ENCODE measurements around the gene ARL17B. TPM values are rescaled to one million over a fixed set of nuclear protein-coding genes. Genes with fewer than 3 reads are reported as not detected.
"Not testable (repeated sequence)": the region's sequence is repeated elsewhere in the genome, so short reads cannot be mapped to it uniquely, and the experiment has no call there.

The ARL17B gene
- total and polyA plus RNA-seq, 2 of the 8 experiments (the other 6 are each of a cell fraction or from before 2014, with no cell fraction given), result 5.4 to 21.6 TPM

- FAIRE-seq; H3K9ac ChIP-seq (replicated peaks in 1 of 4; ENCODE audit: extremely low read depth in 1 of 4, low read depth in 3 of 4, low read length in 3 of 4); H3K14ac ChIP-seq (ENCODE audit: insufficient read length); POLR2A ChIA-PET (ENCODE audit: partially characterized antibody); H3K18ac ChIP-seq (ENCODE audit: extremely low read depth, low read length); H3K27ac ChIP-seq (ENCODE audit: low read depth, low read length); H2AFZ ChIP-seq (ENCODE audit: low read length); H3K79me1 ChIP-seq (ENCODE audit: low read depth, low read length); H4K20me1 ChIP-seq (replicated peaks in 1 of 2; ENCODE audit: control insufficient read depth in 1 of 2, insufficient read depth in 2 of 2, low read length in 2 of 2); H2BK5ac ChIP-seq (ENCODE audit: low read depth, low read length); H3K4me2 ChIP-seq (ENCODE audit: insufficient read depth in 1 of 2, low read depth in 2 of 2, low read length in 2 of 2); H3K23ac ChIP-seq (ENCODE audit: insufficient read length); H4K91ac ChIP-seq (replicated peaks; ENCODE audit: insufficient read length, low read length); H3K79me2 ChIP-seq (ENCODE audit: control insufficient read depth in 1 of 2, insufficient read depth in 2 of 2, low read length in 2 of 2); H2BK120ac ChIP-seq (replicated peaks; ENCODE audit: low read depth, low read length); H4K5ac ChIP-seq (ENCODE audit: insufficient read length, low read depth, low read length); H3K36me3 ChIP-seq (ENCODE audit: control insufficient read depth in 2 of 4, insufficient read depth in 4 of 4, low read length in 3 of 4); H3K4me3 ChIP-seq (ENCODE audit: extremely low read depth in 1 of 4, insufficient read depth in 2 of 4, low read depth in 3 of 4, low read length in 4 of 4); H2BK15ac ChIP-seq (ENCODE audit: low read length); H2BK12ac ChIP-seq (ENCODE audit: low read depth, low read length); H2AK5ac ChIP-seq (ENCODE audit: low read depth, low read length); H3K27me3 ChIP-seq (replicated peaks in 1 of 4; ENCODE audit: control insufficient read depth in 3 of 4, extremely low read depth in 1 of 4, insufficient read depth in 3 of 4, low read length in 3 of 4); CTCF ChIA-PET (ENCODE audit: partially characterized antibody); H2BK20ac ChIP-seq (ENCODE audit: low read length); H3K4me1 ChIP-seq (replicated peaks in 1 of 4; ENCODE audit: control insufficient read depth in 3 of 4, insufficient read depth in 4 of 4, low read length in 3 of 4); H3K4ac ChIP-seq (replicated peaks; ENCODE audit: insufficient read length, low read depth, low read length); H3K23me2 ChIP-seq (ENCODE audit: low read depth, low read length); DNase-seq (ENCODE audit: low read depth in 1 of 2, low spot score in 2 of 2); H4K8ac ChIP-seq (ENCODE audit: extremely low read depth, insufficient read depth, low read length); H3K9me3 ChIP-seq (ENCODE audit: insufficient read depth in 2 of 2, low read depth in 1 of 2, low read length in 1 of 2); H3K56ac ChIP-seq (replicated peaks; ENCODE audit: insufficient read length, low read depth, low read length): not testable (repeated sequence)
- WGBS, 2 experiments (ENCODE audit: extremely low coverage in 1 of 2, insufficient coverage in 1 of 2, insufficient read length in 1 of 2, insufficient replicate concordance in 2 of 2, low coverage in 1 of 2, low lambda C conversion rate in 2 of 2, missing lambda C conversion rate in 1 of 2), result 90% methylated on average over 4 of the region's 4 CpGs; no CpG with 5 or more reads in 1 of the 2 experiments
Measured at GRCh38 chr17:46290906-46291546, 70.5 kb downstream of the ARL17B start.

- not testable (repeated sequence) for H2BK120ac ChIP-seq (replicated peaks; ENCODE audit: low read depth, low read length); H4K20me1 ChIP-seq (replicated peaks in 1 of 2; ENCODE audit: control insufficient read depth in 1 of 2, insufficient read depth in 2 of 2, low read length in 2 of 2); H3K4me2 ChIP-seq (ENCODE audit: insufficient read depth in 1 of 2, low read depth in 2 of 2, low read length in 2 of 2); H3K56ac ChIP-seq (replicated peaks; ENCODE audit: insufficient read length, low read depth, low read length); H3K79me1 ChIP-seq (ENCODE audit: low read depth, low read length); H3K9ac ChIP-seq (replicated peaks in 1 of 4; ENCODE audit: extremely low read depth in 1 of 4, low read depth in 3 of 4, low read length in 3 of 4); H3K23me2 ChIP-seq (ENCODE audit: low read depth, low read length); H3K27ac ChIP-seq (ENCODE audit: low read depth, low read length); H2AFZ ChIP-seq (ENCODE audit: low read length); H3K4me3 ChIP-seq (ENCODE audit: extremely low read depth in 1 of 4, insufficient read depth in 2 of 4, low read depth in 3 of 4, low read length in 4 of 4); H3K14ac ChIP-seq (ENCODE audit: insufficient read length); H3K9me3 ChIP-seq (ENCODE audit: insufficient read depth in 2 of 2, low read depth in 1 of 2, low read length in 1 of 2); H2BK20ac ChIP-seq (ENCODE audit: low read length); H3K4ac ChIP-seq (replicated peaks; ENCODE audit: insufficient read length, low read depth, low read length); H2BK5ac ChIP-seq (ENCODE audit: low read depth, low read length); H2AK5ac ChIP-seq (ENCODE audit: low read depth, low read length); H3K4me1 ChIP-seq (replicated peaks in 1 of 4; ENCODE audit: control insufficient read depth in 3 of 4, insufficient read depth in 4 of 4, low read length in 3 of 4); H4K91ac ChIP-seq (replicated peaks; ENCODE audit: insufficient read length, low read length); DNase-seq (ENCODE audit: low read depth in 1 of 2, low spot score in 2 of 2); H4K5ac ChIP-seq (ENCODE audit: insufficient read length, low read depth, low read length); H3K23ac ChIP-seq (ENCODE audit: insufficient read length); H2BK15ac ChIP-seq (ENCODE audit: low read length); H2BK12ac ChIP-seq (ENCODE audit: low read depth, low read length); FAIRE-seq; H4K8ac ChIP-seq (ENCODE audit: extremely low read depth, insufficient read depth, low read length); H3K27me3 ChIP-seq (replicated peaks in 1 of 4; ENCODE audit: control insufficient read depth in 3 of 4, extremely low read depth in 1 of 4, insufficient read depth in 3 of 4, low read length in 3 of 4); H3K36me3 ChIP-seq (ENCODE audit: control insufficient read depth in 2 of 4, insufficient read depth in 4 of 4, low read length in 3 of 4); H3K18ac ChIP-seq (ENCODE audit: extremely low read depth, low read length)
- ChIA-PET CTCF (ENCODE audit: partially characterized antibody) (interaction anchor here (0.7 to 3.1 kb wide), 9 partner anchors 15 to 382 kb away, joined by 3 to 30 read pairs (median 7); partner anchors contain the start of gene KANSL1), POLR2A (ENCODE audit: partially characterized antibody) (interaction anchor here (0.9 kb wide), 1 partner anchor 706 kb away, joined by 4 read pairs; no protein-coding TSS in a partner anchor)
- WGBS, 2 experiments (ENCODE audit: extremely low coverage in 1 of 2, insufficient coverage in 1 of 2, insufficient read length in 1 of 2, insufficient replicate concordance in 2 of 2, low coverage in 1 of 2, low lambda C conversion rate in 2 of 2, missing lambda C conversion rate in 1 of 2), result 81% methylated on average over 7 of the region's 7 CpGs; no CpG with 5 or more reads in 1 of the 2 experiments
- peaks cover 0 to 12% of the 10 kb centered on the region in 2 experiments; a peak in 2 of 4 replicates for H3K79me2 ChIP-seq (ENCODE audit: control insufficient read depth in 1 of 2, insufficient read depth in 2 of 2, low read length in 2 of 2)
Measured at GRCh38 chr17:46287587-46287986, 74.0 kb downstream of the ARL17B start.
